ENCODE data around the gene WDR37.

Gene WDR37

DNA sequence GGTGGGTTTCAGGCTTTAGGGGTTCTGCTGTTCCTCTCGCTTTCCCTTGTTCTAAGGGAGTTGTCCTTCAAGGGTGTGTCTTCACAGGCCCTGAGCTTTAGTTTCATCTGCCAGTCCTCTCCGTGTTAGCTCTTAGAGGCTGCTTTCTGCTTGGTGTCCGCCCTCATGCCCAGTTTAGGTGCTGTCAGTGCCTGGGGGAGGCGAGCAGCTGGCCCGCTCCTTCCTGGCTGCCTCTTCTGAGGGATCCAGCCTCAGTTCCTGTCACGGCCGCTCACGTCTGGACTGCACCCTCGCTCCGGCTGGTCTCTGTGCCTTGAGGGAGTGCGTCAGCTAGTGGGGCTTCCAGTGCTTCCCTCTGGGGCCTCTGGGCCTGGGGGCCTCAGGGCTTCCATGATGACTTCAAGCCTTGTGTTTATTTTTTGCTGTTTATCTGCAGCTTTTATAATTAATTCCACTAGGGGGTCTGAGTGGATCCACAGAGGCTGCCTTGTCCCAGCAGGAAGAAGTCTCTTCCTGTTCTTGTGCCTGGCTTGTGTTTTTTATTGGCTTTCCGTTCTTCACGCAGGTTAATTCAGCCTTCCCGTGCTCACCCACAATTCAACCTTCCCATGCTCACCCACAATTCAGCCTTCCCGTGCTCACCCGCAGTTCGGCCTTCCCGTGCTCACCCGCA lies 33.0 kb downstream of the WDR37 start:
- TF ChIP-seq, protein P1, sequence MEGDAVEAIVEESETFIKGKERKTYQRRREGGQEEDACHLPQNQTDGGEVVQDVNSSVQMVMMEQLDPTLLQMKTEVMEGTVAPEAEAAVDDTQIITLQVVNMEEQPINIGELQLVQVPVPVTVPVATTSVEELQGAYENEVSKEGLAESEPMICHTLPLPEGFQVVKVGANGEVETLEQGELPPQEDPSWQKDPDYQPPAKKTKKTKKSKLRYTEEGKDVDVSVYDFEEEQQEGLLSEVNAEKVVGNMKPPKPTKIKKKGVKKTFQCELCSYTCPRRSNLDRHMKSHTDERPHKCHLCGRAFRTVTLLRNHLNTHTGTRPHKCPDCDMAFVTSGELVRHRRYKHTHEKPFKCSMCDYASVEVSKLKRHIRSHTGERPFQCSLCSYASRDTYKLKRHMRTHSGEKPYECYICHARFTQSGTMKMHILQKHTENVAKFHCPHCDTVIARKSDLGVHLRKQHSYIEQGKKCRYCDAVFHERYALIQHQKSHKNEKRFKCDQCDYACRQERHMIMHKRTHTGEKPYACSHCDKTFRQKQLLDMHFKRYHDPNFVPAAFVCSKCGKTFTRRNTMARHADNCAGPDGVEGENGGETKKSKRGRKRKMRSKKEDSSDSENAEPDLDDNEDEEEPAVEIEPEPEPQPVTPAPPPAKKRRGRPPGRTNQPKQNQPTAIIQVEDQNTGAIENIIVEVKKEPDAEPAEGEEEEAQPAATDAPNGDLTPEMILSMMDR (IDR thresholded peaks at IDR 0.05; ENCODE audit: unreplicated experiment in 3 of 3), result no peak
- Mint-ChIP-seq H3K4me1 (no peaks in the 10 kb centered on the region), H3K27ac (no peak overlapping the region), H3K9me3 (no peaks in the 10 kb centered on the region), H3K27me3 (ENCODE audit: low read depth) (peaks cover 3% of the 10 kb centered on the region), H3K4me3 (no peak overlapping the region), H3K36me3 (ENCODE audit: low read depth) (peaks cover 59% of the 10 kb centered on the region)

DNA sequence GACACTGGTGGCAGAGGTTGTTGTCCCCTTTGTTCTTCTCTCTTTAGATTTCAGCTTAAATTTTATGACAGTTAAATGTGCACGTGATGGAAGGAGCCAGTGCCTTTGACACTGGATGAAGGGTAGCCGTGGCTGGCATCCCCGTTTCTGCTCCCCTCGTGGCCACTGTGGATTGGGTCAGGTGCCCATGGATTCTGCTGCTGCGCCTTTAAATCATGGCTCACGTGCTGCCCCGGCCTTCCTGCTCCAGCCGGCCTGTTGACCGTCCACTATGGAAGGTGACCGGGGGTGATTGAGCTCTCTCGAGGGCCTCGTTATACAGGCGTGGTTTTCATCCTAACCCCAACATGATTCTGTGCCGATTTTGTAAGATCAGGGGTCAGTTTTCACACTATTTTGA lies 34.5 kb downstream of the WDR37 start:
- Mint-ChIP-seq H3K27ac (no peak overlapping the region), H3K9me3 (no peaks in the 10 kb centered on the region), H3K36me3 (ENCODE audit: low read depth) (peaks cover 51% of the 10 kb centered on the region), H3K4me3 (no peak overlapping the region), H3K4me1 (no peaks in the 10 kb centered on the region), H3K27me3 (ENCODE audit: low read depth) (peaks cover 3% of the 10 kb centered on the region)
- TF ChIP-seq, protein P1 (IDR thresholded peaks at IDR 0.05; ENCODE audit: unreplicated experiment in 3 of 3), result no peak

DNA sequence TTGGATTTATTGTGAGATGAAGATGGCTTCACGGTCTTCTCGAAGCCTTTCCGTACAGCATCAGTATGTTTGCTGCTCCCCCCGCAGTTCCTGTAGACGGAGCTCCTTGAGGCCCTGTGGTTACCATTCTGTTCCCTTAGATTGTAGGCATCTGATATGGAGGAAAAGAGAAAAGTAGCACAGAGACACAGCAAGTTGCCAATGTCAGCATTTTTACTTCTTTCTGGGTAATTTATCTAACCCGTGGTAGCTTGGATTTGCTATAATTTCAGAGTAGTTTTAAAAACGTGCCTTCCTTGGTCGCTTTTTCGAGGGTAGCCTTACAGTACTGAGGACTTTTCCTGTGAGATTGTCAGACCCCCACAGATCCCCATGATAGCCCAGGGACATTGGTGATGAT lies 37.5 kb downstream of the WDR37 start:
- peaks cover 3% of the 10 kb centered on the region for H3K27me3 Mint-ChIP-seq (ENCODE audit: low read depth)
- TF ChIP-seq, protein P1 (IDR thresholded peaks at IDR 0.05; ENCODE audit: unreplicated experiment in 3 of 3), result no peak
- no peak overlapping the region for H3K4me3 Mint-ChIP-seq
- H3K9me3 Mint-ChIP-seq, result no peaks in the 10 kb centered on the region
- no peaks in the 10 kb centered on the region for H3K4me1 Mint-ChIP-seq
- H3K27ac Mint-ChIP-seq, result no peak overlapping the region
- H3K36me3 Mint-ChIP-seq (ENCODE audit: low read depth), result peaks cover 28% of the 10 kb centered on the region

DNA sequence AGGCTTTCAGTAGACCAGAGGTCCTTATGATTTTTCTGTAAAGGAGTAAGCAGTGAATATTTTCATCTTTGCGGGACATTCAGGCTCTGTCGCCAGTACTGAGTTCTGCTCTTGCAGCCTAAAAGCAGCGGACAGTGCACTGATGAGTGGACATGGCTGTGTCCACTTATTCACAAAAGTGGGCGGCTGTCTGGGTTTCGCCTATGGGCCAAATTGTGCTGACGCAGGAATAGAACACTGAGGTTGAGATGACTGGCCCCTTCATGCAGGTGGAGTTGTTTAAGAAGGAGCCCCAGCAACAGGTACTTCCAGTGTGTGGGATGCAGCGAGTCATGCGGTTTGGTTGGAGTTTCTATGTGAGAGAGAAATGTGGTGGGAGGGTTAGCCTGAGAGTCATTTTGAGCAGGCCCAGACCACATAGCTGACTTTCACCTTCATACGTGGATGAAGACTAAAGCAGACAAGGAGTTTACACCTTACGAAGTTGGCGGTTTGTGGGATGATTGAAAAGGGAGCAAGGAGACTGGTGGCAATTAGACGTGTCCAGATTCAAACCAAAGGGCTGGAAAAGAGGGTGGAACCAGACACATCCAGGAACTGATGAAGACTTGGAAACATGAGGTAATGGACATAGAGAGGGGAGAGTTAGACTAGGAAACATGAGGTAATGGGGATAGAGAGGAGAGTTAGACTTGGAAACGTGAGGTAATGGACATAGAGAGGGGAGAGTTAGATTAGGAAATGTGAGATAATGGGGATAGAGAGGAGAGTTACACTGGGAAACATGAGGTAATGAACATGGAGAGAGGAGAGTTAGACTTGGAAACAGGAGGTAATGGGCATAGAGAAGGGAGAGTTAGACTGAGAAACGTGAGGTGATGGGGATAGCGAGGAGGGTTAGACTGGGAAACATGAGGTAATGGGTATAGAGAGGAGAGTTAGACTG lies 38.2 kb downstream of the WDR37 start:
- Mint-ChIP-seq H3K9me3 (no peaks in the 10 kb centered on the region), H3K27me3 (ENCODE audit: low read depth) (peaks cover 3% of the 10 kb centered on the region), H3K36me3 (ENCODE audit: low read depth) (peaks cover 29% of the 10 kb centered on the region), H3K4me1 (peaks cover 1% of the 10 kb centered on the region), H3K4me3 (no peak overlapping the region), H3K27ac (no peak overlapping the region)
- TF ChIP-seq, protein P1 (IDR thresholded peaks at IDR 0.05; ENCODE audit: unreplicated experiment in 3 of 3), result no peak

DNA sequence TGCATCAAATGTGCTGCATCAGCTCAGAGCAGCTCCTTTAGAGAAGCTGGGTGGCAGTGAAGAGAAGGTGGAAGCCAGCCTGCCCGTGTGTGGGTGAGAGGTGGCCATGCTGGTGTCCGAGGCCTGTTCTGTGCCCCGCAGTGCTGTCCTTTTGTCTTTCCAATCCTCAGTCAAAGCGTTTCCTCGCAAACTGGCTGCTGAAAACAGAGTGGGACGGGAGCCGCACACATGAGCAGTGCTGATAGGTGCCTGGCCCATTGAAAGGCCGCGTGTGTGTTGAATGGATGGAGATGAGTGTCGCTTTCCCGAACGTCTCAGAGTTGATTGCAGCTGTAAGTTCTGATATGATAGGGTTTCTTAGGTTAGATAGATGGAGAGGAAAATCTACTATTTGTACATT lies 39.3 kb downstream of the WDR37 start:
- peaks cover 23% of the 10 kb centered on the region for H3K36me3 Mint-ChIP-seq (ENCODE audit: low read depth)
- TF ChIP-seq, protein P1 (IDR thresholded peaks at IDR 0.05; ENCODE audit: unreplicated experiment in 3 of 3), result no peak
- H3K27me3 Mint-ChIP-seq (ENCODE audit: low read depth), result no peaks in the 10 kb centered on the region
- no peaks in the 10 kb centered on the region for H3K9me3 Mint-ChIP-seq
- no peak overlapping the region for H3K4me3 Mint-ChIP-seq
- H3K27ac Mint-ChIP-seq, result no peak overlapping the region
- H3K4me1 Mint-ChIP-seq, result peaks cover 10% of the 10 kb centered on the region
